Cardiac fibroblast (primary cell): ENCODE measurements around the gene LYSET.

Experiments
- DNase-seq, 2 donors: peaks; one replicate each; pipeline versions ENCODE4 v3.0.0 to v3.0.0-alpha.2; 2010; ENCODE audit warnings: low read depth in 2 of 2
- H3K4me3 ChIP-seq, 2 donors: replicated peaks in 1 of 2; 1 replicate in 1 of 2; 2 replicates in 1 of 2; pipeline ENCODE4 v1.5.1; 2011; ENCODE audit warnings: low read depth in 2 of 2, low read length in 2 of 2, mild to moderate bottlenecking in 2 of 2, moderate library complexity in 1 of 2
- TF ChIP-seq, protein P1 (sequence below): IDR thresholded peaks from one replicate; pipeline ENCODE4 v1.5.1; 2011; ENCODE audit warnings: low read depth, mild to moderate bottlenecking, low read length, inconsistent platforms

The LYSET gene

DNA sequence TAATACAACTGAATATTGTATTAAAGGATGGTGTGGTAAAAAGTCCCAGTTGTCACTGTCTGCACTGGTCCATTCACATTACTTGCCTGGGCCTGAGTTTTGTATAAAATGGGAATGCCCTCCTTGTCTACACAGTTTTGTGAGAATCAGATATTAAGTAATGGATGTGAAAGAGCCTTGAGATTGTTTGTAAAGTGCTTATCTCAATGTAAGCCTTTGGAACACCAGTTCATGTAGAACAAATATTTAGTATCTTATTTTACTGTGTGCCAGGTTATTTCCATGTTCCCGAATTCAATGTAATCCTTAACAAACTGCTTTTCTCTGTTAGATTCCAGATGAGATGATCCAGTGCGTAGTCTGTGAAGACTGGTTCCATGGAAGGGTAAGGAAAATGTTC lies 29.5 kb downstream of the LYSET start:
- TF ChIP-seq, protein P1, sequence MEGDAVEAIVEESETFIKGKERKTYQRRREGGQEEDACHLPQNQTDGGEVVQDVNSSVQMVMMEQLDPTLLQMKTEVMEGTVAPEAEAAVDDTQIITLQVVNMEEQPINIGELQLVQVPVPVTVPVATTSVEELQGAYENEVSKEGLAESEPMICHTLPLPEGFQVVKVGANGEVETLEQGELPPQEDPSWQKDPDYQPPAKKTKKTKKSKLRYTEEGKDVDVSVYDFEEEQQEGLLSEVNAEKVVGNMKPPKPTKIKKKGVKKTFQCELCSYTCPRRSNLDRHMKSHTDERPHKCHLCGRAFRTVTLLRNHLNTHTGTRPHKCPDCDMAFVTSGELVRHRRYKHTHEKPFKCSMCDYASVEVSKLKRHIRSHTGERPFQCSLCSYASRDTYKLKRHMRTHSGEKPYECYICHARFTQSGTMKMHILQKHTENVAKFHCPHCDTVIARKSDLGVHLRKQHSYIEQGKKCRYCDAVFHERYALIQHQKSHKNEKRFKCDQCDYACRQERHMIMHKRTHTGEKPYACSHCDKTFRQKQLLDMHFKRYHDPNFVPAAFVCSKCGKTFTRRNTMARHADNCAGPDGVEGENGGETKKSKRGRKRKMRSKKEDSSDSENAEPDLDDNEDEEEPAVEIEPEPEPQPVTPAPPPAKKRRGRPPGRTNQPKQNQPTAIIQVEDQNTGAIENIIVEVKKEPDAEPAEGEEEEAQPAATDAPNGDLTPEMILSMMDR: no peak
- H3K4me3 ChIP-seq: no peak overlapping the region
- DNase-seq: no peak

DNA sequence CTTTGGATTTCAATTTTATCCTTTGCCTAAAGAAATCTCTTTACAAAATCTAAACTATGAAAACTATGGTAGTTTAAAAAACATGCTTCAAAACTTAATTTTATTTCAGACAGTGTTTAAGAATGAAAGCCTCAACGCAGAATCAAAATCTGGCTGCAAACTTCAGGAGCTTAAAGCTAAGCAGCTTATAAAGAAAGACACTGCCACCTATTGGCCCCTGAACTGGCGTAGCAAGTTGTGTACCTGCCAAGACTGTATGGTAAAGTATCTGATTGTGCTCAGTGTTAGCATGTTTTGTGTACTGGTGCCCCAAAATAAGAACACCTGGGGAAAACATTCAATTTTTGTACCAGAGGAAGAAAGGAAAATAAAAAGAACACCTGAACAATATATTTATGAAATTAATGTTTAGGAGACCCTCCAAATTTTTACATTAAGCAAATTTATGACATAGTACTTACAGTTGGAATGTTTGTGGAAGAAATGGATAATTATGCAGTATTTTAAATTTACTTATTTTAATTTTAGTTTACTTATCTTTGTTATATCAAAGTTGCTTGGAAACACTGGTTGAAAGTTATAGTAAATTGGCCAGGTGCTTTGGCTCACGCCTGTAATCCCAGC lies 34.1 kb downstream of the LYSET start:
- TF ChIP-seq, protein P1: peak; percentile 55
- H3K4me3 ChIP-seq: no peak overlapping the region
- DNase-seq: peak; percentile 75 to 80

DNA sequence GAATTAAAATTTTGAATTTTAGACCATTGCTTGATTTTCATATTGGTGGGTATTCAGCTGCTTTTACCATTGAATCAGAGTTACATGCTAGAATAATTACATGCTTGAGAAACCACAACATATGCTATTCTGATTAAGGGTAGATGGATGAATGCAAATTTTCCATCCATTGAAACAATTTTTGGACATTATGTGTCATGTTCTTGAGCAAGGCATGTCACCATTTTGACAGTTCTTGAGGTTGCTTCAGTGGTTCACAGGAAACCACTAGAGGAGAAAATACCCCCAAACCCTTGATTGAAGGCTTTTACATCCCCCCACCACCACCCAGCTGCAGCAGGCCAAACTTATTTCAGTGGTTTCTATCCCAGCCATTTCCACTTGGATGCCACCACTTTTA lies 35.4 kb downstream of the LYSET start:
- no peak for DNase-seq
- H3K4me3 ChIP-seq: no peak overlapping the region
- TF ChIP-seq, protein P1: no peak

DNA sequence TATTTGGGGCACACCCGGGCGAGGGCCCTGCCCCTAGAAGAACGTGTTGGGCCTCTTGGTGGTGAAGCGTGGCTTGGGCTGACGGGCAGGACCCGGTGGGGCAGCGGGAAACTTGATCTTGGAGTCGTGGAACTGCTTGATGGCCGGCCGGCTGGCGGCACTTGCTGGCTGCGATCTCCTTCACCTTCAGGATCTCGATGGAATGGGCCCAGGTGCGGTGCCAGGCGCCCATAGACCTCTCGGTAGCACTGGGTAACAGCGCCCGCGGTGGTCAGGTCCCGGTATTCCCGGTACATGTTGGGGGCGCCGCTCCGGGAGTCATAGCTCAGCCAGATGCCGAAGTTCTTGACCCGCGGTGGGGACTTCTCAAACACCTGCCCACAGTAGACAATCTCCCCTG lies 38.4 kb downstream of the LYSET start:
- H3K4me3 ChIP-seq: no peak overlapping the region
- no peak for DNase-seq
- TF ChIP-seq, protein P1: no peak

DNA sequence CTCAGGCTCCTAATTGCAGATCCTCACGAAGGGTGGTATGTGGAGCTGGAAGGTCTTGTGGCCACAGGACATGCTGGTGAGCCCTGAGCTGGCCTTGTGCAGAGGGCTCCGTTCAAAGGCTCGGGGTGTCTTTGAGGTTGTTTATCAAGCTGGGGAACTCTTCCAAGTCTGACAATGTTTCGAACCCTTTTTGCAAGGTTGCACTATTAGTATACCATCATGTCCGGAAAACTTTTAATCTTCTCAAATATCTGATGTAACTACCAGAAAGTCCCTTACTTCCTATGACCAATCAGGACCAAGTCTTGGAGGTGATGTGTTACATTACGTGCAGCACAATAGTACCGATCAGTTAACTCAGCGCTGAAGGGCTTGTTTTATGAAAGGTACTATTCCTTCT lies 43.4 kb downstream of the LYSET start:
- TF ChIP-seq, protein P1: no peak
- no peak for DNase-seq

DNA sequence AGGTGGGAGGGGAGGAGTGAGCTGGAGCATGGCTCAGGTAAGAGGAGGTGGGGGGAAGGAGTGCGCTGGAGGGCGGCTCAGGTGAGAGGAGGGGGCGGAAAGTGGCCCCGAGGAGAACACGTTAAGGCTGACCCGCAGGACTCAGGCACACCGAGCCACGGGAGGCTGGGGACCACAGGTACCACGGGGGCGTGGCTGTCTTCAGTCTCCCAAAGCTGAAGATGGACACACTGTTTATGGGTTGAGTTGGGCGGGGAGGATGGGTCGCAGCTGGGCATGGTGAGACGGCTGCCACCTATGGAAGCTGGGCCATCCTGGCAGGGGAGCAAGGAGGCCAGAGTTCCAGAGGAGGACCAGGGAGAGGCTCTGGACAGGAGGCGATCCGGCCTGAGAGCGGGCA lies 45.4 kb downstream of the LYSET start:
- H3K4me3 ChIP-seq: no peak overlapping the region

More for the DNA sequence above, 43.4 kb downstream of the LYSET start:
- no peak overlapping the region for H3K4me3 ChIP-seq

More for the DNA sequence above, 45.4 kb downstream of the LYSET start:
- DNase-seq: no peak
- TF ChIP-seq, protein P1: no peak
